Activated CD4-positive, CD25-positive, alpha-beta regulatory T cell treated with anti-CD3 and anti-CD28 coated beads, Interleukin-2, amount 50 U/mL, for 16 hours (primary cell): ENCODE results near the gene COPG1.

Experiments used
- DNase-seq: peaks from one replicate; pipeline ENCODE4 v3.0.0-alpha.2; 2020; ENCODE audit warnings: low read depth, low spot score

The COPG1 gene

GRCh38 chr3:129313665-129314385 is 64.4 kb downstream of the COPG1 start:
- DNase-seq = no peak

- no peak for DNase-seq
Observed at GRCh38 chr3:129314386-129315222, 65.2 kb downstream of the COPG1 start.

- no peak for DNase-seq
Observed at GRCh38 chr3:129315223-129315997, 66.0 kb downstream of the COPG1 start.

- DNase-seq = no peak
Observed at GRCh38 chr3:129315998-129316247, 66.5 kb downstream of the COPG1 start.

GRCh38 chr3:129316248-129317013 is 67.0 kb downstream of the COPG1 start:
- peak; percentile 80 for DNase-seq

- DNase-seq = no peak
Observed at GRCh38 chr3:129317014-129317771, 67.8 kb downstream of the COPG1 start.

GRCh38 chr3:129317848-129318247 is 68.4 kb downstream of the COPG1 start:
- DNase-seq = no peak

GRCh38 chr3:129318921-129319320 is 69.5 kb downstream of the COPG1 start:
- no peak for DNase-seq

- DNase-seq = no peak
Observed at GRCh38 chr3:129320261-129320660, 70.9 kb downstream of the COPG1 start.

- DNase-seq = no peak
Observed at GRCh38 chr3:129320825-129321487, 71.5 kb downstream of the COPG1 start.

- DNase-seq = no peak
Observed at GRCh38 chr3:129321887-129322286, 72.5 kb downstream of the COPG1 start.

- DNase-seq = no peak
Observed at GRCh38 chr3:129323651-129324294, 74.4 kb downstream of the COPG1 start.

GRCh38 chr3:129324855-129325254 is 75.4 kb downstream of the COPG1 start:
- no peak for DNase-seq

GRCh38 chr3:129325383-129325782 is 76.0 kb downstream of the COPG1 start:
- no peak for DNase-seq

- DNase-seq = no peak
Observed at GRCh38 chr3:129326138-129326537, 76.7 kb downstream of the COPG1 start.

GRCh38 chr3:129326595-129326994 is 77.2 kb downstream of the COPG1 start:
- DNase-seq = no peak
